IPS-NIHi7 (cell line): ENCODE data around the gene CD40.
"Not testable (repeated sequence)": the region's sequence is repeated elsewhere in the genome, so short reads cannot be mapped to it uniquely, and the experiment has no call there.

ENCODE experiments used
- DNase-seq: peaks from one replicate; pipeline ENCODE4 v3.0.0; 2012; ENCODE audit warnings: mixed read lengths; ENCODE audit errors: extremely low spot score

The CD40 gene

GRCh38 chr20:46093531-46093930 is 24.6 kb upstream of the CD40 start:
- no peak for DNase-seq

- DNase-seq, result peak; percentile 27
Observed at GRCh38 chr20:46099491-46100287, 18.4 kb upstream of the CD40 start.

- not testable (repeated sequence) for DNase-seq
Observed at GRCh38 chr20:46100444-46100843, 17.7 kb upstream of the CD40 start.

- DNase-seq, result no peak
Observed at GRCh38 chr20:46100988-46101387, 17.1 kb upstream of the CD40 start.

- DNase-seq, result no peak
Observed at GRCh38 chr20:46101957-46102356, 16.2 kb upstream of the CD40 start.

- no peak for DNase-seq
Observed at GRCh38 chr20:46102940-46103339, 15.2 kb upstream of the CD40 start.

GRCh38 chr20:46104262-46104661 is 13.9 kb upstream of the CD40 start:
- no peak for DNase-seq

- no peak for DNase-seq
Observed at GRCh38 chr20:46107061-46107460, 11.1 kb upstream of the CD40 start.

GRCh38 chr20:46108435-46108841 is 9.7 kb upstream of the CD40 start:
- no peak for DNase-seq

GRCh38 chr20:46108976-46109375 is 9.1 kb upstream of the CD40 start:
- no peak for DNase-seq

GRCh38 chr20:46111028-46111835 is 6.9 kb upstream of the CD40 start:
- no peak for DNase-seq

- DNase-seq, result no peak
Observed at GRCh38 chr20:46111836-46112212, 6.3 kb upstream of the CD40 start.

GRCh38 chr20:46112430-46113112 is 5.5 kb upstream of the CD40 start:
- DNase-seq, result no peak

GRCh38 chr20:46113113-46113470 is 5.0 kb upstream of the CD40 start:
- DNase-seq, result no peak

GRCh38 chr20:46114449-46114848 is 3.7 kb upstream of the CD40 start:
- DNase-seq, result no peak

- DNase-seq, result peak; percentile 68
Observed at GRCh38 chr20:46118481-46119020, 437 bp downstream of the CD40 start.

GRCh38 chr20:46119028-46119546 is 973 bp downstream of the CD40 start:
- no peak for DNase-seq

- DNase-seq, result no peak
Observed at GRCh38 chr20:46119547-46119946, 1.4 kb downstream of the CD40 start.

- DNase-seq, result no peak
Observed at GRCh38 chr20:46120136-46120535, 2.0 kb downstream of the CD40 start.

GRCh38 chr20:46121184-46121930 is 3.2 kb downstream of the CD40 start:
- no peak for DNase-seq

- DNase-seq, result no peak
Observed at GRCh38 chr20:46122071-46122470, 4.0 kb downstream of the CD40 start.
